ES-I3 (cell line): ENCODE data around the gene LRRC4C.

Experiments
- H3K36me3 ChIP-seq: 2 replicates; pipeline ENCODE4 v1.6.1; 2013; ENCODE audit warnings: mild to moderate bottlenecking, low read length, control low read depth, moderate library complexity; ENCODE audit not compliant: insufficient read depth
- H3K4me1 ChIP-seq: 2 replicates; pipeline ENCODE4 v1.6.1; 2013; ENCODE audit warnings: mild to moderate bottlenecking, control low read depth, low read length; ENCODE audit not compliant: insufficient read depth
- H3K9ac ChIP-seq: 2 replicates; pipeline ENCODE4 v1.6.1; 2013; ENCODE audit warnings: low read depth, mild to moderate bottlenecking, low read length, moderate library complexity
- H3K9me3 ChIP-seq: 2 replicates; pipeline ENCODE4 v1.6.1; 2013; ENCODE audit warnings: mild to moderate bottlenecking, low read length, moderate library complexity; ENCODE audit not compliant: control insufficient read depth, insufficient read depth

LRRC4C gene

DNA sequence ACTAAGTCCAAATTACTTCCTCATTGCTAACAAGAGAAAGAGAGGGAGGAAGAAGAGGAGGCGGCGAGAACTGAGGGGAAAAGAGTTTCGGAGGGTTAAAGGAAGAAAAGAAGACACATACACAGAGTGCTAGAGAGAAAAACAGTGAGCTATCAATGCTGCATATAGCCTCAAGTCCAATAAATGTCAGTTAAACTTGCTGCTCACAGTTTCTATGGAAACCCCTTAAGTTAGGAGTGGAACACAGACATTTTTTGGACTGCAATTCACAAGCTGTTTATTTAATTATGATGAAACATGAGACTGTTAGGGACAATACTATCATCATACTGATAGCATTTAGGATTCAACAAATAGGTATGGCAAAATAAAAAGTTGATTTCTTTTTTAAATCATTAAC, 1320.4 kb downstream of the LRRC4C start:
- H3K9me3 ChIP-seq: no peaks in the 10 kb centered on the region
- H3K9ac ChIP-seq: no peak overlapping the region

DNA sequence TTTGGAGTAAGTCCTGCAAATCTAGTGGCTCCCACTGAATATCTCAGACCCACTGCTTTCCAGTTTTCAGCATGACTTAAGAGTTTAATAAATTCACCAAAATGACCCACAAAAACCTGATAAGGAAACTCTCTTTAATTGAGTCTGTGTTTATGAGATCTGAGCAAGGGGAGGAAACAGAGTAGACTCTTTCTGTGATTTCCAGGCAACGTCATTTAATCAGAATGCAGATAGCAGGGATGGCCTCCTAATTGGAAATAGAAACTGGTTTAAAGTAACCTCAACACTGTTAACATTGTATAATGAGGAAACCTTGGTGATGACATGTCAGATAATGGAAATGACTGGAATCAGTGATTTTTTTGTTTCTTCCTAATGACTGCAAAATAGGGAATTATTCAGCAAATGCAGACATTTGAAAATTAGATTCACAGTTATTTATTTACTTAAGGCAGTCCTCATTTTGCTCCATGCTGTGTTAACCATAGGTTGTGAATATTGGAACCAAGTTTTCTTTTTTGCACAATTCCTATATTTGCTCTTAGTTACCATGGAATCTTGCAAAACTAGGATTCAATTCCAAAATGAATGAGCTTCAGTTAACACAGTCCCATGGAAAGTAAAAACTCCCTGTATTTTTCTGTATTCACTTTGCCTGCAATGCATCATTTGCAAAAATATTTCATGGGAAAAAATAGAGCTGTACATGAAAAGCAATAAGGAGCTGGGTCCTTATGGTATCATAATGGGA, 1324.5 kb downstream of the LRRC4C start:
- H3K9me3 ChIP-seq: no peaks in the 10 kb centered on the region
- no peaks in the 10 kb centered on the region for H3K4me1 ChIP-seq
- no peak overlapping the region for H3K9ac ChIP-seq
- H3K36me3 ChIP-seq: no peaks in the 10 kb centered on the region

More for the DNA sequence above, 1320.4 kb downstream of the LRRC4C start:
- Histone ChIP-seq H3K36me3 (no peaks in the 10 kb centered on the region), H3K4me1 (no peaks in the 10 kb centered on the region)

DNA sequence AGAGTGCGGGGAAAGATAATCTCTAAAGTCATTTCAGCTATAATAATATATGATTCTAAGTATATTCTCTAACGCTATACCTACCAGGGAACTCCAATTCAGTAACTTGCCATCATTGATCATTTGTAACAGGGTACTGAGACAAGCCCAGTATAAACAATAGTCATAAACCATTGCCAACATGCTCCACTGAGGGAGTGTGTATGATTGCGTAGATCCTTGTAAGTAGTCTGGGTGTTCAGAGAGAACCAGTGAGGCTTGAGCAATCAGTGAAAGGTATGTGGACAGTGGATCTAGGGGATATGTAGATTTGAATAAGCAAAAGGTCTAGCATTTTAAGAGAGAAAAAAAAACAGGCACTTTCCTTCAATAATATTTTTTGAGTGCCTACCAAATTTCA, 1326.0 kb downstream of the LRRC4C start:
- no peaks in the 10 kb centered on the region for H3K4me1 ChIP-seq
- no peaks in the 10 kb centered on the region for H3K9me3 ChIP-seq
- no peak overlapping the region for H3K9ac ChIP-seq
- H3K36me3 ChIP-seq: no peaks in the 10 kb centered on the region

DNA sequence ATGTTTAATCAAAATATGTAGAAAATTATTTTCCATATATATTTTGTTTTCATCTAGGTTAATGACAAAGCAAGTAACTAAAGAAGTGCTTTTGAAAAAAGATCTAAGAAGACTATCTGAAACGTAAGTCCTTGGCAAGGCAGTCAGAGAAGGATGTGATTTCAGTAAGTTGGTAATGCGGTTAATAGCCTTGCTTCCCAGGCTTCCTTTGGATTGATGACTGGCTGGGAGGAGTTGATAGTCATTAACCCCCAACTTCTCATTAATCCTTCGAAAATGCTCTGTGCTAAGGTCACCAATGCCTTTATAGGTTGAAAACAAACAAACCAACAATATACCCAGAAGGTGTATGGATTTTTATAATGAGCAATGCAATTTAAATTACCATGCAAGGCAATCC, 1326.5 kb downstream of the LRRC4C start:
- Histone ChIP-seq H3K4me1 (no peaks in the 10 kb centered on the region), H3K9ac (no peak overlapping the region), H3K9me3 (no peaks in the 10 kb centered on the region), H3K36me3 (no peaks in the 10 kb centered on the region)

DNA sequence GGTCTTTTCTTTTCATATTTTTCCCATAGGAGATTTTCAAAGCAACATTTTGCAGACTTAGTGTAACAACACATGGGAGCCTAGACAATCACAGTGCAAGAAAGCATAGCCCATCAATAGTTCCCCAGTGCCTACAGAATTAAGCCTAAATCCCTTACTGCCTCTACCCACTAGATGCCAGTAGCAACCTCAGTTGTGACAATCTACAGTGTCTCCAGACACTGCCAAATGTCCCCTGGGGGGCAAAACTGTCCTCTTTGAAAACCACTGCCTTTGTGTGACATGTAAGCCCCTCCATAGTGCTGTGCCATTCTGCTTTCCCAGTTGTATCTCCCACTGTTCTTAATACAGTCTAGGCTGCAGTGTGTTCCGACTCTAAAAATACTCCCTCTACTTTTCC, 1329.0 kb downstream of the LRRC4C start:
- Histone ChIP-seq H3K36me3 (no peaks in the 10 kb centered on the region), H3K4me1 (no peaks in the 10 kb centered on the region), H3K9ac (no peak overlapping the region), H3K9me3 (no peaks in the 10 kb centered on the region)

DNA sequence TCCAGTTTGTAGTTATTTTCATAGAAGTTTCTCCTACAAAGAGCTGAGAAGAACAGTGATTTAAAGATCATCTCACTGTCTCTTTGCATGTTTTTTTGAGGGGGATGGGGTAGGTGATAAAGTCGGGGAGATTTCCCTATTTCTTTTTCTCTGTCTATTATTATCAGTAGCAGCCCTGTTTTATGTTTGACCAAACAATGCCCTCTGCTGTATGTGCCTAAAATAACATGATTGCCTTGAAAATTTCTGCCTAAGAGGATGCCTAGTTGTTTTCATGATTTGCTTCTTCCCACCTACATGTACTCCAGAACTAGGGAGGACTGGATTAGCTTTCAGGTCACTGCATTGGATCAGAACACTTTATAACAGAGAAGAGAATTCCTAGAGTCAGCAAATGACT, 1330.2 kb downstream of the LRRC4C start:
- no peaks in the 10 kb centered on the region for H3K9me3 ChIP-seq
- H3K4me1 ChIP-seq: no peaks in the 10 kb centered on the region
- no peak overlapping the region for H3K9ac ChIP-seq
- no peaks in the 10 kb centered on the region for H3K36me3 ChIP-seq

DNA sequence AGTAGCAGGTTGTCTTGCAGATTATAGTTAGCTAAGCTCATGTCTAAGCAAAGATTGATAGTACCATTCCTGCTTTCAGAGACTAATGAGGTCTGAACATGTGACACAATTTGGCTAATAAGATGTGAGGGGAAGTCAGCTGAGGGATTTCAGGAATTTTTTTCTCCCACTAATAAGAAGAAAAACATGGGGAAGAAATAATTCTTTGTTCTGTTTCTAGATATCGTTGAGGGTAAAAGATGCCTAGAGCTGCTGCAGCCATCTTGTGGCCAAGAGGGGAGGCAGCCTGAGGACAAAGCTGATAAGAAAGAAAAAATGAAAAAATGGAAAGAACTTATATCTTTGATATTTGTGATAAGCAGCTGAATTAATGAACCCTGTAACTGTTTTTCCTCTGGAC, 1334.4 kb downstream of the LRRC4C start:
- H3K36me3 ChIP-seq: no peaks in the 10 kb centered on the region
- H3K9me3 ChIP-seq: no peaks in the 10 kb centered on the region
- H3K4me1 ChIP-seq: no peaks in the 10 kb centered on the region
- no peak overlapping the region for H3K9ac ChIP-seq

DNA sequence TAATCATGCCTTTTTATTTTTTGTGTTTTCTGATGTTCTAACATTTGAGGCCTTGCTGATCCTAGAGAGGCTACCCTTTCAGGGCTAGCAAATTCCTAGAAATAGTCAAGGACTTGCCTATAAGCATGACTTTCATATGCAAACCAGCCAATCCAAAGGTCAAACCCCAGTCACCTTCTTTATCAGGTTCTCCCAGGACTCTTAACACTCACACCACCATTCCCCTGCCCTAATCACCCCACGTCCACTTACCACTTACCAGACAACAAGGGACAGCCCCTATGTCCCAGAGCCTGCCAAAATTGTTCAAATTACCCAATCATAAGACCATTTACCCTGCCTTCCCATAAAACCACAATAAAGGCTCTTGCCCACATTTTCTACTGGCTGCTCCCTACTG, 1339.8 kb downstream of the LRRC4C start:
- H3K36me3 ChIP-seq: no peaks in the 10 kb centered on the region
- H3K9me3 ChIP-seq: no peaks in the 10 kb centered on the region
- no peak overlapping the region for H3K9ac ChIP-seq
- peaks cover 11% of the 10 kb centered on the region for H3K4me1 ChIP-seq

DNA sequence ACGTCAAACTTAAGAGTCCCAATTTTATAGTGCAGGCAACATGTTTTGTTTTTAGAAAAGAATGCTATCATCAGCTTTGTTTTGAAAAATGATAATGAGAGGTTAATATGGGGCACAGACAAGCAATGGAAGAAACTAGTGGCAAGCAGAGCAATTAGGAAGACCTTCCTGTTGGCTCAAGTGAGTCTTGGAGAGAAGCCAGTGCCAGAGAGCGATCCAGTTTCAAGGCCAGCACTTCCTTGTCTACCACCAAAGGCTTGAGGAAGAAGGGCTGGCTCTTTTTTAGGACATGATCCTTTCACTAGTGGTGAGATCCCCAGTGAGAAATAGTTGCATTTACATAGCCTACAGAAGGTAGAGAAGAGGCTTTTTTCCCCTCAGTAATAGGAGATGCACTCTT, 1340.7 kb downstream of the LRRC4C start:
- H3K36me3 ChIP-seq: no peaks in the 10 kb centered on the region
- H3K9me3 ChIP-seq: no peaks in the 10 kb centered on the region
- H3K9ac ChIP-seq: no peak overlapping the region
- H3K4me1 ChIP-seq: peaks cover 11% of the 10 kb centered on the region

DNA sequence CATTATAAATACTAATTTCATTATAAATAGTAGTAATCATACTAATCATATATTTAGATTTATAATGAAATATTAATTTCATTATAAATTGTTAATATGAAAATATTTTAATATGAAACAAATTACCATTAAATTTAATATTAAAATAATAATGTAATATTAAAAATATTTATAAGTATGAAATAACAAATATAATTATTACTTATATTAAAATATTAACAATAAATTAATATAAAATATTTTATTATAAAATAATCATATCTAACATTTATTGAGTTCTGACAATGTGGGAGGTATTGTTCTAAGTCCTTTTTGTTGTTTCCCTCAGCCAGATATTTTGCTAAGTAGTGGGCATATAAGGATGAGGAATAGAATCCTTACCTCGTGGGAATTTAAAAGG, 1341.4 kb downstream of the LRRC4C start:
- H3K36me3 ChIP-seq: no peaks in the 10 kb centered on the region
- peaks cover 11% of the 10 kb centered on the region for H3K4me1 ChIP-seq
- H3K9ac ChIP-seq: no peak overlapping the region
- H3K9me3 ChIP-seq: no peaks in the 10 kb centered on the region

DNA sequence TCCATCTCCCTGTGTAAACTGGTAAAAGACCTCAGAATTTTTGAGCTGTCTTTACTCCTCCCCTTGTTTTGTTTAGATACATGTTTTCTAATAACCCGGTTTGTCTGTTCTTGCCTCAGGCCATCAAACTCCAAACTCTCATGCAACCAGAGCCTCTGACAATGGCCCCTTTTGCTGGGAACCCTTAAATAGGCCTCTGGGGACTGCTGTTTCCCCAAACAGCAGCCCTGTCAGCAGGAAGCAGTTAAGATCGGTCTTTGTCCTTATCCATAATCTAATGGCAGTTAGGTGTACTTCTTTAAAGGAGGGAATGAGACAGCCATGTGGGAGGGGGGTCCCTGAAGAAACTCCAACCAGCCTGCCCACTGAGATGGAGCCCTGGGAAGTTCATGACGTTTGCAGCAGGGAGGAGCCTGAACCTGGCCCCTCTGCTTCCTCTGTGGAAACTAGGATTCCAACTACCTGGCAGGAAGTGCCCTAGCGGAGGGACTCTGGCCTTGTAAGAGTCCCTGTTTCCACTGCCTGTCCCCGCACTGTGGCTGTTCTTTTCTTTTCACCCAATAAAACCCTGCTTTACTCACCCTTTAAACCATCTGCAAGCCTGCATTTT, 1354.4 kb downstream of the LRRC4C start:
- Histone ChIP-seq H3K4me1 (no peaks in the 10 kb centered on the region), H3K9ac (no peak overlapping the region), H3K9me3 (no peaks in the 10 kb centered on the region), H3K36me3 (no peaks in the 10 kb centered on the region)

DNA sequence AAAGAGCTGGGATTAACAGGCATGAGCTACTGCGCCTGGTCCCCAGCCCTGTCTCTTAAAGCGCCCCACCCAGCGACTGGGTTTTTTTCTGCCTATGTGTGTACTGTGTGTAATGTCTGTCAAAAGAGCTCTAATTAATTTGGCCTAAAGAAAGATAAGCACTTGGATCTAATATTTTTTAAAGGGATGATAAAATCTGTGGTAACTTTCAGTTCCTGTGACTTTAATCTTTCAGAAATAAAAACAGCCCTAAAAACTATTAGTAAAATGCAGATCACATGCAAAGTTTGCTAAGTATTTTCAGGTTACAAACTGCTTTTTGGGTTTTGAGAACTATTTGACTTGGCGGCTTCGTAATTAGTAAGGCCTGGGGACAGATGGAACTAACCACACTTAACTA, 1358.7 kb downstream of the LRRC4C start:
- no peaks in the 10 kb centered on the region for H3K36me3 ChIP-seq

DNA sequence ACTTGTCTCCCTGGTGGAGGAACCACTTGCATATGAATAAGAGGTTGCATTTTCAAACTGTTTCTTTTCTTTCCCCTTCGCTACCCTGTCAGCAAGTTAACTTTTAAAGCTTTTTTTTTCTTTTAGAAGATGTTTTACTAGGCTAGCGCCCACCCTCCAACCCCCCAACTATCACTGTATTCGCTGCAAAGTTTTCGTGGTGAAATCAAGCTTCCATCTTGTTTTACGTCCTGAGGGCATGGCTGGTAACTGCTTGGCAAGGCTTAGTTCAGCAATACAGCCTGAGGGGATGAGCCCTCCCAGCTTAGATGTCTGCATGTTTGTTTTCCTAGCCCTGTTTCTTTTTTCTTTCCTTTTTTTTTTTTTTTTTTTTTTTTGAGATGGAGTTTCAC, 1359.3 kb downstream of the LRRC4C start:
- Histone ChIP-seq H3K4me1 (no peaks in the 10 kb centered on the region), H3K9me3 (no peaks in the 10 kb centered on the region), H3K36me3 (no peaks in the 10 kb centered on the region), H3K9ac (no peak overlapping the region; the same call in 1 of the 2 replicates)

More for the DNA sequence above, 1358.7 kb downstream of the LRRC4C start:
- Histone ChIP-seq H3K9ac (no peak overlapping the region), H3K9me3 (no peaks in the 10 kb centered on the region), H3K4me1 (no peaks in the 10 kb centered on the region)

DNA sequence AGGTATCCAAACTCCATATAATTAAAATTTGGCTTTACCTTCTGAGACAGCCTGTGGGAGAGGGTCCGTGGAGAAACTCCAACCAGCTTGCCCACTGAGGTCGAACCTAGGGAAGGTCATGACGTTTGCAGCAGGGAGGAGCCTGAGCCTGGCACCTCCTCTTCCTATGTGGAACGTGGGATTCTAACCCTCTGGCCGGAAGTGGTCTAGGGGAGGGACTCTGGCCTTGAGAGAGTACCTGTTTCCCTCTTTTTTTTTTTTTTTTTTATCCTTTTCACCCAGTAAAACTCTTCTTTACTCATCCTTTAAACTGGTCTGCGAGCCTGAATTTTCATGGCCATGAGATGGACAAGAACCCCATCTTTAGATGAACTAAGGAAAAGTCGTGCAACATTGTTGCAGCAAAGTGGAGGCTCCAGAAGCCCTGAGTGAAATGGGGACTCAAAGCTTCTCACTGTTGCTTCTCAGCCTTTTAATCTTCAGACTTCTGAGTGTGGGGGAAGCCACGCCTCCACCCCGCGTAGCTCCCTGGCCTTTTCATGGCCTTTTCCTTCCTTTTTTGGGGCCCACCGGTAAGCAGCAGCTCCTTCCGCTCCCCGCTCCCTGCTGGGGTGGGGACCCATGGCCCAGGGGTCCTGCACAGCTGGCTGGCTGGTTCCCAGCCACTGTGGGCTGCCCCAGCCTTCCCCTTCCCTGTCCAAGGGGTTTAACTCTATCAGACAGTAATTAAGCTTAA, 1359.9 kb downstream of the LRRC4C start:
- Histone ChIP-seq H3K9ac (no peak overlapping the region; the same call in 1 of the 2 replicates), H3K36me3 (no peaks in the 10 kb centered on the region), H3K4me1 (no peaks in the 10 kb centered on the region), H3K9me3 (no peaks in the 10 kb centered on the region)

DNA sequence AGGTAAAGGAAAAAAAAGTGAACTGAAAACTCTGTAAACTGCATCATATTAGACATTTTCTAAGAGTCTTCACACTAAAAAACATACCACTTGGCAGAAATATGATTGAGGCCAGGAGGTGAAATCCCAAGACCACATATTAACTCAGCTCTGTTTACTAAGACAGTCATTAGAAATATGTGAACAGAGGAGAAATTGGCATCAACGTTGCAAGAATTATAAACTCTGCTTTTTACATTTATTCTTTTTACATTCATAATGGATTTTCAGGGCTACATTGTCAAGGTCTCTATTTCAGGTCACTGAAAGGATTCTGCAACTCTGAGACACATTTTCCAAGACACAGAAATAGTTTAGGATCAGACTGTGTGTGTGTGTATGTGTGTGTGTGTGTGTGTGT, 1364.0 kb downstream of the LRRC4C start:
- Histone ChIP-seq H3K9me3 (no peaks in the 10 kb centered on the region), H3K9ac (no peak overlapping the region), H3K4me1 (no peaks in the 10 kb centered on the region), H3K36me3 (no peaks in the 10 kb centered on the region)
